Peyer's patch (tissue), 4 donors: Measurements from ENCODE around the gene EPG5. TPM values are rescaled to one million over a fixed set of nuclear protein-coding genes. Genes with fewer than 3 reads are reported as not detected.

Experiments used
- DNase-seq, 3 donors: peaks; one replicate each; pipeline ENCODE4 v3.0.0-alpha.2; 2017 to 2019
- H3K27ac ChIP-seq, 4 donors: fragments of 200-600 bp; sonication (generic); one replicate each; pipeline ENCODE4 v1.5.1; 2016 to 2019
- H3K27me3 ChIP-seq, 2 donors: fragments of 200-600 bp; sonication (generic); one replicate each; pipeline ENCODE4 v1.5.1; 2019
- H3K36me3 ChIP-seq, 3 donors: fragments of 200-600 bp; sonication (generic); one replicate each; pipeline ENCODE4 v1.5.1; 2016 to 2019
- H3K4me1 ChIP-seq, 4 donors: fragments of 200-600 bp; sonication (generic); one replicate each; pipeline ENCODE4 v1.5.1; 2016 to 2019
- H3K4me3 ChIP-seq, 4 donors: fragments of 200-600 bp; sonication (generic); 1 replicate in 3 of 4; 2 replicates in 1 of 4; pipeline ENCODE4 v1.5.1; 2016 to 2019; ENCODE audit warnings: mild to moderate bottlenecking in 1 of 4
- H3K9me3 ChIP-seq, 4 donors: fragments of 200-600 bp; sonication (generic); one replicate each; pipeline ENCODE4 v1.5.1; 2016 to 2019; ENCODE audit warnings: mild to moderate bottlenecking in 1 of 4
- CTCF ChIP-seq, 6 experiments: fragments of 450-650 bp in 4 of 6; fragments of 200-600 bp in 2 of 6; sonication (generic) in 1 of 6; IDR thresholded peaks; one replicate each; pipeline ENCODE4 v1.5.1; 2017 to 2019; ENCODE audit warnings: antibody characterized with exemption in 6 of 6, mild to moderate bottlenecking in 3 of 6, moderate library complexity in 1 of 6
- POLR2A ChIP-seq, 2 donors: fragments of 450-650 bp; IDR thresholded peaks; one replicate each; pipeline ENCODE4 v1.5.1; 2017; ENCODE audit warnings: antibody characterized with exemption in 2 of 2, mild to moderate bottlenecking in 2 of 2, moderate library complexity in 2 of 2
- total RNA-seq, 4 donors: library from RNA; depleted of rRNA; stranded (reverse); fragments of >200 nt; gene quantifications; one replicate each; pipeline ENCODE4 v1.1.0, GENCODE V29; 2016

EPG5 gene
- total RNA-seq, 4 donors from 2014 or later = 27.7 to 61.1 (median 33.3) TPM

- TF ChIP-seq POLR2A (IDR thresholded peaks at IDR 0.05) (no peak), CTCF (IDR thresholded peaks at IDR 0.05) (no peak)
- Histone ChIP-seq H3K4me1 (no peaks in the 10 kb centered on the region), H3K27ac (no peak overlapping the region), H3K27me3 (no peaks in the 10 kb centered on the region), H3K36me3 (peaks cover 0 to 17% (median 0%) of the 10 kb centered on the region in 3 donors), H3K9me3 (no peaks in the 10 kb centered on the region), H3K4me3 (no peak overlapping the region)
- no peak for DNase-seq
Observed at GRCh38 chr18:45847119-45847518, 120.0 kb downstream of the EPG5 start.

- Histone ChIP-seq H3K27me3 (no peaks in the 10 kb centered on the region), H3K4me3 (no peak overlapping the region), H3K9me3 (no peaks in the 10 kb centered on the region), H3K27ac (no peak overlapping the region), H3K36me3 (peaks cover 0 to 13% (median 0%) of the 10 kb centered on the region in 3 donors), H3K4me1 (no peaks in the 10 kb centered on the region)
- DNase-seq = no peak
- TF ChIP-seq CTCF (IDR thresholded peaks at IDR 0.05) (no peak), POLR2A (IDR thresholded peaks at IDR 0.05) (no peak)
Observed at GRCh38 chr18:45845410-45845809, 121.7 kb downstream of the EPG5 start.

GRCh38 chr18:45844938-45845337, 122.2 kb downstream of the EPG5 start:
- H3K36me3 ChIP-seq = peaks cover 0 to 9% (median 0%) of the 10 kb centered on the region in 3 donors
- H3K27me3 ChIP-seq = no peaks in the 10 kb centered on the region
- no peaks in the 10 kb centered on the region for H3K9me3 ChIP-seq
- DNase-seq = no peak
- no peak for TF ChIP-seq POLR2A (IDR thresholded peaks at IDR 0.05)
- TF ChIP-seq CTCF (IDR thresholded peaks at IDR 0.05) = no peak
- no peak overlapping the region for H3K4me3 ChIP-seq
- H3K27ac ChIP-seq = no peak overlapping the region
- no peaks in the 10 kb centered on the region for H3K4me1 ChIP-seq

- Histone ChIP-seq H3K36me3 (no peaks in the 10 kb centered on the region), H3K4me3 (no peak overlapping the region), H3K27ac (no peak overlapping the region), H3K9me3 (no peaks in the 10 kb centered on the region), H3K27me3 (peaks cover 0 to 2% of the 10 kb centered on the region in 2 donors), H3K4me1 (peaks cover 0 to 12% (median 3%) of the 10 kb centered on the region in 4 donors)
- no peak for DNase-seq
- no peak for TF ChIP-seq CTCF (IDR thresholded peaks at IDR 0.05)
Observed at GRCh38 chr18:45843019-45843418, 124.1 kb downstream of the EPG5 start.

GRCh38 chr18:45841765-45842442, 125.2 kb downstream of the EPG5 start:
- peaks cover 0 to 23% (median 4%) of the 10 kb centered on the region in 4 donors for H3K4me1 ChIP-seq
- no peak for TF ChIP-seq CTCF (IDR thresholded peaks at IDR 0.05)
- TF ChIP-seq POLR2A (IDR thresholded peaks at IDR 0.05) = no peak

More at GRCh38 chr18:45841765-45842442, 125.2 kb downstream of the EPG5 start:
- Histone ChIP-seq H3K27ac (no peak overlapping the region), H3K27me3 (peaks cover 0 to 11% of the 10 kb centered on the region in 2 donors), H3K36me3 (no peaks in the 10 kb centered on the region), H3K9me3 (no peaks in the 10 kb centered on the region), H3K4me3 (no peak overlapping the region)
- DNase-seq = no peak
